ENCODE results near the gene ZEB2. TPM values are rescaled to one million over a fixed set of nuclear protein-coding genes. Genes with fewer than 3 reads are reported as not detected.

ZEB2 gene
- total and polyA plus RNA-seq, 9 donors = 55.3 to 250 (median 174) TPM

- TF ChIP-seq EP300 (IDR thresholded peaks at IDR 0.05) (peak; percentile 46), CTCF (IDR thresholded peaks at IDR 0.05) (no peak), POLR2A (IDR thresholded peaks at IDR 0.05) (no peak)
- Histone ChIP-seq H3K36me3 (no peaks in the 10 kb centered on the region), H3K9me3 (no peaks in the 10 kb centered on the region), H3K4me3 (no peak overlapping the region), H3K27ac (no peak overlapping the region), H3K4me1 (ENCODE audit: insufficient read depth) (peaks cover 5% of the 10 kb centered on the region), H3K27me3 (no peaks in the 10 kb centered on the region)
- 79 to 88% (median 83%) methylated on average over 5 of the region's 5 CpGs for WGBS, 3 donors
- DNase-seq = peak in 1 of 5 donors; percentile 54
- intact Hi-C loops (cut with DNase I) = no loop called here
Observed at GRCh38 chr2:144414324-144414845, 105.5 kb downstream of the ZEB2 start.

- H3K27me3 ChIP-seq = no peaks in the 10 kb centered on the region
- 46 to 69% (median 58%) methylated on average over 2 of the region's 2 CpGs for whole genome bisulfite sequencing, 3 donors
- no peak for TF ChIP-seq EP300 (IDR thresholded peaks at IDR 0.05)
- no peak for TF ChIP-seq CTCF (IDR thresholded peaks at IDR 0.05)
- TF ChIP-seq POLR2A (IDR thresholded peaks at IDR 0.05) = no peak
- no peak overlapping the region for H3K27ac ChIP-seq
- no peaks in the 10 kb centered on the region for H3K9me3 ChIP-seq
- intact Hi-C loops (cut with DNase I) = no loop called here
- DNase-seq = no peak
- H3K4me3 ChIP-seq = no peak overlapping the region
- H3K36me3 ChIP-seq = no peaks in the 10 kb centered on the region
- peaks cover 5% of the 10 kb centered on the region for H3K4me1 ChIP-seq (ENCODE audit: insufficient read depth)
Observed at GRCh38 chr2:144412709-144413108, 107.2 kb downstream of the ZEB2 start.

GRCh38 chr2:144411473-144411872, 108.4 kb downstream of the ZEB2 start:
- Histone ChIP-seq H3K27ac (peak overlapping the region in 1 of 2 donors; percentile 21), H3K27me3 (no peaks in the 10 kb centered on the region), H3K4me1 (ENCODE audit: insufficient read depth) (peaks cover 5% of the 10 kb centered on the region), H3K9me3 (no peaks in the 10 kb centered on the region), H3K36me3 (no peaks in the 10 kb centered on the region), H3K4me3 (no peak overlapping the region)
- DNase-seq = no peak
- intact Hi-C loops (cut with DNase I) = no loop called here
- no peak for TF ChIP-seq EP300 (IDR thresholded peaks at IDR 0.05)
- TF ChIP-seq POLR2A (IDR thresholded peaks at IDR 0.05) = no peak
- no peak for TF ChIP-seq CTCF (IDR thresholded peaks at IDR 0.05)
- WGBS, 3 donors = 81 to 86% (median 84%) methylated on average over 7 of the region's 7 CpGs

- Histone ChIP-seq H3K36me3 (no peaks in the 10 kb centered on the region), H3K4me1 (ENCODE audit: insufficient read depth) (peaks cover 5% of the 10 kb centered on the region), H3K27me3 (no peaks in the 10 kb centered on the region), H3K9me3 (no peaks in the 10 kb centered on the region), H3K4me3 (no peak overlapping the region), H3K27ac (no peak overlapping the region)
- no peak for TF ChIP-seq CTCF (IDR thresholded peaks at IDR 0.05)
- TF ChIP-seq EP300 (IDR thresholded peaks at IDR 0.05) = no peak
- TF ChIP-seq POLR2A (IDR thresholded peaks at IDR 0.05) = no peak
- no peak for DNase-seq
- intact Hi-C loops (cut with DNase I) = no loop called here
Observed at GRCh38 chr2:144409241-144409640, 110.7 kb downstream of the ZEB2 start.

Measured in ovary (tissue), 9 donors.